GM12892 (cell line): ENCODE measurements around the gene SLC25A20. TPM values are rescaled to one million over a fixed set of nuclear protein-coding genes. Genes with fewer than 3 reads are reported as not detected.

Source experiments
- DNase-seq: peaks from one replicate; pipeline ENCODE4 v3.0.0; 2011; ENCODE audit not compliant: insufficient read length
- FAIRE-seq: peaks from 2 replicates; lab custom pipeline; 2011; peaks lifted over from hg19 to GRCh38; lab: Jason Lieb, UNC
- POLR2A ChIP-seq: IDR thresholded peaks from 2 replicates; pipeline ENCODE4 v1.6.1; 2011; ENCODE audit warnings: low read depth, low read length, control low read depth
- POLR2AphosphoS5 ChIP-seq: IDR thresholded peaks from 2 replicates; pipeline ENCODE4 v1.6.1; 2011; ENCODE audit warnings: low read depth, low read length, control low read depth
- TAF1 ChIP-seq: IDR thresholded peaks from 2 replicates; pipeline ENCODE4 v1.6.1; 2011; ENCODE audit warnings: low read depth, mild to moderate bottlenecking, control low read depth, low read length, borderline replicate concordance
- polyA plus RNA-seq: library from polyadenylated mRNA; unstranded; fragments of >200 nt; gene quantifications from one replicate; pipeline ENCODE4 v1.2.1, GENCODE V29; 2012; ENCODE audit warnings: missing spikeins, inconsistent platforms; ENCODE audit not compliant: missing spikeins

Gene SLC25A20
- 14.0 TPM for polyA plus RNA-seq

GRCh38 chr3:48898383-48899234 is at the start of gene SLC25A20:
Gene SLC25A20, minus strand, starts transcription at chr3:48898882. Its CDS starts 88 bp downstream, at chr3:48898794.
- DNase-seq (peak; percentile 90), FAIRE-seq (peak; percentile 95)
- no peak for TF ChIP-seq TAF1
- peak; percentile 33; the same call in 1 of the 2 replicates for TF ChIP-seq POLR2A
- no peak for TF ChIP-seq POLR2AphosphoS5

DNA sequence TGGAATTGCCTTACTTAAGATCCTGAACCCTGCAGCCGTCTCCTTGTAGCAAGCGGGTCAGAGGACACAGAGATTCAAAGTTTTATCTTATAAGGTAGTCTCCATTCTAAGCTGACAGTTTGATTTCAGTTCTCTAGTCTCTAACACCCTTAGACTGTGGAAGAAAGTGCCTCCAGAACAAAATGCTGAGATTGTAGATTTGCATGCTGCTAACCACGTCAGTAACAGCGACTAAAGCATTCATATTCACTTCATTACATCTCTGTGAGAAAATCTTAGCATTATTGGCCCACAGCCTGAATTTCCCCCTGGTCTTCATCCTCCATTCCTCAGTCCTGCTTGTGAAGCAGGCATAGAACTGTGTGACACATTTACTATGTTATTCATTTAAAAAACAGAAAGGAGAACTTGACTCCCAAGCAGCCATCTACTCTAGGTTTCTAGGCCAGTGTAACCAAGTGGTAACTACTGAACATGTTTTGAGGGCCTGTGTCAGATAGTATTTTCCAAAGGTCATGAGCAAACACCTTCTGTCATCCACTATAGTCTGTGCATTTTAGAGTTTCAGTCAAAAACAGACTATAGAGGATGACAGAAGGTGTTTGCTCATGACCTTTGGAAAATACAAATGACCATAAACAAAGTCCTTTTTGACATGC is 47.3 kb upstream of the SLC25A20 start:
- no peak for DNase-seq
- TF ChIP-seq POLR2A (no peak), TAF1 (no peak)
- no peak for FAIRE-seq

- FAIRE-seq = no peak
- no peak for TF ChIP-seq TAF1
- no peak for TF ChIP-seq POLR2AphosphoS5
- TF ChIP-seq POLR2A = no peak
- DNase-seq = no peak
These were observed 46.8 kb upstream of the SLC25A20 start for GRCh38 chr3:48945432-48945831.

- TF ChIP-seq POLR2A (no peak), TAF1 (no peak), POLR2AphosphoS5 (no peak)
- FAIRE-seq (no peak), DNase-seq (no peak)
These were observed 40.0 kb upstream of the SLC25A20 start for GRCh38 chr3:48938689-48939088.

GRCh38 chr3:48938156-48938555 is 39.5 kb upstream of the SLC25A20 start:
- DNase-seq (no peak), FAIRE-seq (no peak)
- TF ChIP-seq TAF1 (no peak), POLR2A (no peak)

GRCh38 chr3:48935530-48935929 is 36.8 kb upstream of the SLC25A20 start:
- no peak for TF ChIP-seq POLR2AphosphoS5
- TF ChIP-seq POLR2A = no peak
- no peak for TF ChIP-seq TAF1
- FAIRE-seq = no peak

DNA sequence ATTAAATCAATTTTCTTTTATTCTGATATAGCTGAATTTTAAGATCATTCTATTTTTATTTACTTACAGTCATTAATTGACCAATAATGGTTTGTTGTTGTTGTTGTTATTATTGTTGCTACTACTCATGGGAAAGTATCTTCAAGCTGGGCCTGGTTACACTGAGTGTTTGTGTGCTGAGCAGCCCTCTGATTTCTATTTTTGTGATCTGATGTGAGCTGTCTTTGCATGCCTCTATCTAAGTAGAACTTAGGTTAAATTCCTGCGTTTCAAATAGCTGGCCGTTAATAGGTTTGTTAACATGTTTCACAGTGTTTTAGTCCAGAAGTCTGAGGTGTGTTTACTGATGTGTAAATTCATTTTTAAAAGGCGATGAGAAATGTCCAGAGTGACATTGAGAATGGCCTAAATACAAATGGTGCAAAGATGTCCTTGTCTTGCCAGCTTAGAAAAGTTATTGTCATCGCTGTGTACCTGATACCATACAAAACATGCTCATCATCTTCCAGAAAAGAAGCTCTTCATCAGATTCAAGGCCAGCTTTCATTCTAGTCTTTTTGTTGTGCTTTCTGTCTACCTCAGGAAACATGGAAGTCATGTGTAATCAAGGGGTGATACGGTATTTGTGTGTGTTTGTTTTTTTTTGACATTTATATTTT is 35.8 kb upstream of the SLC25A20 start:
- FAIRE-seq (no peak), DNase-seq (no peak)
- no peak for TF ChIP-seq POLR2A
- no peak for TF ChIP-seq POLR2AphosphoS5
- TF ChIP-seq TAF1 = no peak

More at GRCh38 chr3:48935530-48935929, 36.8 kb upstream of the SLC25A20 start:
- no peak for DNase-seq

- TF ChIP-seq POLR2AphosphoS5 (no peak), POLR2A (no peak), TAF1 (no peak)
- DNase-seq (no peak), FAIRE-seq (no peak)
These were observed 33.4 kb upstream of the SLC25A20 start for GRCh38 chr3:48931944-48932580.

DNA sequence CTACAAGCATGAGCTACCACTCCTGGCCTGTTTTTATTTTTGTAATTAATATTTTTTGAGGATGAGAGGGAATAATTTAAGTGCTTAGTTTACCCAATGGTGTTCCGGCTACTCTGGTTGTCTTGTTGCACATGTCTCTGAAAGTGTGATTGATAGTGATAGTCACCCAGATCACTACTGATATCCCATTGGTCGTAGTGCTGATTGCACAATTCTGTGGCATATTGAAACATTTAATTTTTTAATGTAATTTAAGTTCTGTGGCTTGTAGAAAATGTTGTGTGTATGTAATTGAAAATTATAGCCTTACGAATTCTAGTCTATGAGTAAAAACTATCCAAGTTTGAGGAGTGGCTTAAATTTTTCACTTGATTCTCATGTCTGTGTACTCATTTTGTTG is 31.9 kb upstream of the SLC25A20 start:
- no peak for FAIRE-seq
- no peak for DNase-seq
- TF ChIP-seq TAF1 (no peak), POLR2AphosphoS5 (no peak), POLR2A (no peak)

- no peak for FAIRE-seq
These were observed 30.8 kb upstream of the SLC25A20 start for GRCh38 chr3:48929358-48930035.

DNA sequence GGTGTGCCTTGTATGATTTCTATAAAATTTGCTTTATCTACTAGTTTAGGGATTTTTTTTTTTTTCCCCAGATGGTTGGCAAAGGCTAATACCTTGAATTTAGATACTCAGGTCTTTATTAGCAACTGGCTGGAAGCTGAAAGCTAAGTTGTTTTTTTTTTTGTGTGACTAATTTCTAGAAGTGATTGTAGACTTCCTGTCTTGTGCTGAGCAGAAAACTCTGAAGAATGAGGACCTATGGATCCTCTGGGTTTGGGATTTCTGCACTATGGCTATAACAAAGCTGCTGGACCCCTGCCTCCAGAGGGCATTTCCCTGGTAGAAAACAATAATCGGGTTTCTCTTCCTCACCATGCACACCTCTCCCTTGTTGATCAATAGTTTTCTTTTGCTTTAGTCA is 30.0 kb upstream of the SLC25A20 start:
- peak; percentile 30 for FAIRE-seq
- TF ChIP-seq TAF1 (no peak), POLR2AphosphoS5 (no peak), POLR2A (no peak)
- no peak for DNase-seq

More at GRCh38 chr3:48929358-48930035, 30.8 kb upstream of the SLC25A20 start:
- DNase-seq = no peak
- TF ChIP-seq POLR2AphosphoS5 (no peak), POLR2A (no peak), TAF1 (no peak)
